ENCODE data around the gene OGFRL1.
"Not testable (repeated sequence)": the region's sequence is repeated elsewhere in the genome, so short reads cannot be mapped to it uniquely, and the experiment has no call there.

The OGFRL1 gene

GRCh38 chr6:71262914-71263313, 25.7 kb upstream of the OGFRL1 start:
- no peak overlapping the region for H3K4me3 ChIP-seq (ENCODE audit: low read depth, low read length)

GRCh38 chr6:71266392-71266791, 22.2 kb upstream of the OGFRL1 start:
- not testable (repeated sequence) for DNase-seq (ENCODE audit: low read depth); H3K4me3 ChIP-seq (ENCODE audit: low read depth, low read length)

More at GRCh38 chr6:71262914-71263313, 25.7 kb upstream of the OGFRL1 start:
- DNase-seq (ENCODE audit: low read depth), result no peak
- no peak for TF ChIP-seq CTCF (IDR thresholded peaks at IDR 0.05; ENCODE audit: insufficient read depth, low read depth, low read length, missing control alignments)

GRCh38 chr6:71268735-71269437, 19.7 kb upstream of the OGFRL1 start:
- no peak overlapping the region for H3K4me3 ChIP-seq (ENCODE audit: low read depth, low read length)
- peak; percentile 61 for DNase-seq (ENCODE audit: low read depth)
- no peak for TF ChIP-seq CTCF (IDR thresholded peaks at IDR 0.05; ENCODE audit: insufficient read depth, low read depth, low read length, missing control alignments)

- TF ChIP-seq CTCF (IDR thresholded peaks at IDR 0.05; ENCODE audit: insufficient read depth, low read depth, low read length, missing control alignments), result no peak
- H3K4me3 ChIP-seq (ENCODE audit: low read depth, low read length), result no peak overlapping the region
- peak; percentile 30 for DNase-seq (ENCODE audit: low read depth)
These were observed 10.5 kb upstream of the OGFRL1 start for GRCh38 chr6:71277926-71278600.

GRCh38 chr6:71279321-71279720, 9.3 kb upstream of the OGFRL1 start:
- no peak for DNase-seq (ENCODE audit: low read depth)
- TF ChIP-seq CTCF (IDR thresholded peaks at IDR 0.05; ENCODE audit: insufficient read depth, low read depth, low read length, missing control alignments), result no peak
- H3K4me3 ChIP-seq (ENCODE audit: low read depth, low read length), result no peak overlapping the region

- no peak overlapping the region for H3K4me3 ChIP-seq (ENCODE audit: low read depth, low read length)
- DNase-seq (ENCODE audit: low read depth), result no peak
- no peak for TF ChIP-seq CTCF (IDR thresholded peaks at IDR 0.05; ENCODE audit: insufficient read depth, low read depth, low read length, missing control alignments)
These were observed 8.9 kb upstream of the OGFRL1 start for GRCh38 chr6:71279740-71280139.

- no peak for TF ChIP-seq CTCF (IDR thresholded peaks at IDR 0.05; ENCODE audit: insufficient read depth, low read depth, low read length, missing control alignments)
These were observed 7.9 kb upstream of the OGFRL1 start for GRCh38 chr6:71280701-71281100.

More at GRCh38 chr6:71280701-71281100, 7.9 kb upstream of the OGFRL1 start:
- no peak overlapping the region for H3K4me3 ChIP-seq (ENCODE audit: low read depth, low read length)
- no peak for DNase-seq (ENCODE audit: low read depth)
